CD14-positive monocyte (primary cell): ENCODE measurements around the gene MTF1. TPM values are rescaled to one million over a fixed set of nuclear protein-coding genes. Genes with fewer than 3 reads are reported as not detected.

ENCODE experiments used
- DNase-seq, 3 donors: peaks; one replicate each; pipeline ENCODE4 v3.0.0-alpha.2; 2011 to 2022
- H2AFZ ChIP-seq: 2 replicates; pipeline ENCODE4 v1.6.0; 2012; ENCODE audit warnings: mild to moderate bottlenecking, low read depth, low read length, inconsistent platforms; ENCODE audit not compliant: insufficient read depth, poor library complexity, severe bottlenecking
- H3K27ac ChIP-seq, 2 donors: 1 replicate in 1 of 2; 2 replicates in 1 of 2; pipeline ENCODE4 v1.5.1; 2012 to 2013; ENCODE audit warnings: low read length in 2 of 2, control low read depth in 1 of 2, inconsistent platforms in 1 of 2, low read depth in 1 of 2, mild to moderate bottlenecking in 1 of 2
- H3K27me3 ChIP-seq, 2 donors: one replicate each; pipeline versions ENCODE4 v1.6.0 to v1.6.1; 2011 to 2013; ENCODE audit warnings: low read length in 2 of 2; ENCODE audit not compliant: control insufficient read depth in 2 of 2, insufficient read depth in 2 of 2
- H3K36me3 ChIP-seq, 2 donors: replicated peaks in 1 of 2; 1 replicate in 1 of 2; 2 replicates in 1 of 2; pipeline versions ENCODE4 v1.5.1 to v1.6.1; 2012 to 2013; ENCODE audit warnings: low read length in 2 of 2, control low read depth in 1 of 2, inconsistent platforms in 1 of 2, mild to moderate bottlenecking in 1 of 2; ENCODE audit not compliant: insufficient read depth in 2 of 2, control insufficient read depth in 1 of 2
- H3K4me1 ChIP-seq, 2 donors: 1 replicate in 1 of 2; 2 replicates in 1 of 2; pipeline versions ENCODE4 v1.5.1 to v1.6.1; 2012 to 2013; ENCODE audit warnings: low read length in 2 of 2, control low read depth in 1 of 2, inconsistent platforms in 1 of 2, mild to moderate bottlenecking in 1 of 2, moderate library complexity in 1 of 2; ENCODE audit not compliant: insufficient read depth in 2 of 2, control insufficient read depth in 1 of 2
- H3K4me2 ChIP-seq: replicated peaks from 2 replicates; pipeline ENCODE3; 2012; ENCODE audit warnings: low read length, moderate library complexity, mild to moderate bottlenecking; ENCODE audit not compliant: poor library complexity, severe bottlenecking; ENCODE audit errors: extremely low read depth
- H3K4me3 ChIP-seq, 3 experiments: fragments of 200-600 bp in 1 of 3; sonication (generic) in 1 of 3; replicated peaks in 1 of 3; 1 replicate in 2 of 3; 2 replicates in 1 of 3; pipeline ENCODE4 v1.5.1; 2011 to 2013; ENCODE audit warnings: low read length in 3 of 3, mild to moderate bottlenecking in 3 of 3, control low read depth in 2 of 3, low read depth in 2 of 3, inconsistent platforms in 1 of 3, moderate library complexity in 1 of 3
- H3K79me2 ChIP-seq: 2 replicates; pipeline ENCODE4 v1.6.0; 2012; ENCODE audit warnings: mild to moderate bottlenecking, control low read depth, inconsistent platforms, low read length, moderate library complexity; ENCODE audit not compliant: insufficient read depth
- H3K9ac ChIP-seq: 2 replicates; pipeline ENCODE4 v1.6.0; 2017; ENCODE audit warnings: low read length, mild to moderate bottlenecking; ENCODE audit not compliant: insufficient read depth, poor library complexity, severe bottlenecking
- H3K9me3 ChIP-seq, 2 donors: replicated peaks in 1 of 2; 1 replicate in 1 of 2; 2 replicates in 1 of 2; pipeline versions ENCODE4 v1.5.1 to v1.6.1; 2012 to 2013; ENCODE audit warnings: low read length in 2 of 2, control low read depth in 1 of 2; ENCODE audit not compliant: control insufficient read depth in 1 of 2, insufficient read depth in 1 of 2
- H4K20me1 ChIP-seq: 2 replicates; pipeline ENCODE4 v1.6.0; 2012; ENCODE audit warnings: mild to moderate bottlenecking, low read length, control low read depth, moderate library complexity; ENCODE audit not compliant: insufficient read depth
- H3K27ac Mint-ChIP-seq, 7 donors: one replicate each; pipeline ENCODE4 v1.8.0; 2020; ENCODE audit warnings: mild to moderate bottlenecking in 7 of 7, mixed read lengths in 7 of 7, moderate library complexity in 6 of 7, inconsistent platforms in 2 of 7
- H3K27me3 Mint-ChIP-seq, 3 donors: one replicate each; pipeline ENCODE4 v1.8.0; 2021 to 2022; ENCODE audit warnings: low read depth in 3 of 3, mild to moderate bottlenecking in 3 of 3, mixed read lengths in 3 of 3, moderate library complexity in 3 of 3, inconsistent platforms in 1 of 3
- H3K36me3 Mint-ChIP-seq, 2 donors: one replicate each; pipeline ENCODE4 v1.8.0; 2020; ENCODE audit warnings: mixed read lengths in 2 of 2, inconsistent platforms in 1 of 2, mild to moderate bottlenecking in 1 of 2
- H3K4me1 Mint-ChIP-seq: one replicate; pipeline ENCODE4 v1.8.0; 2020; ENCODE audit warnings: mild to moderate bottlenecking, mixed read lengths
- H3K4me3 Mint-ChIP-seq, 2 donors: one replicate each; pipeline ENCODE4 v1.8.0; 2020; ENCODE audit warnings: mild to moderate bottlenecking in 2 of 2, mixed read lengths in 2 of 2, moderate library complexity in 1 of 2
- H3K9me3 Mint-ChIP-seq, 7 donors: one replicate each; pipeline ENCODE4 v1.8.0; 2020 to 2022; ENCODE audit warnings: mixed read lengths in 7 of 7, mild to moderate bottlenecking in 6 of 7, moderate library complexity in 6 of 7, inconsistent platforms in 2 of 7
- WGBS: methylation state at CpG from one replicate; pipeline ENCODE4 v1.1.5; 2013; ENCODE audit warnings: missing lambda C conversion rate; ENCODE audit not compliant: insufficient coverage; 5-methylcytosine and 5-hydroxymethylcytosine counted together
- intact Hi-C, 2 donors: fragments of 100-400 bp; cut with micrococcal nuclease; formaldehyde crosslinking; loops; one replicate each; pipeline versions ENCODE4 v1.15.0 to v1.15.1; 2023
- polyA plus RNA-seq, 3 donors: library from polyadenylated mRNA; depleted of rRNA in 1 of 3; unstranded in 2 of 3; stranded (reverse) in 1 of 3; fragments of 300-500 nt in 2 of 3; fragments of >200 nt in 1 of 3; fragmentation: Illumina TruSeq in 2 of 3; gene quantifications; 1 replicate in 2 of 3; 2 replicates in 1 of 3; pipeline ENCODE4 v1.2.3, GENCODE V29; 2012 to 2021
- TF ChIP-seq, protein P1 (sequence below): fragments of 200-600 bp; IDR thresholded peaks from one replicate; pipeline ENCODE4 v1.8.0; 2022; ENCODE audit warnings: antibody characterized with exemption, mild to moderate bottlenecking

The MTF1 gene
- polyA plus RNA-seq, 3 donors = 17.1 to 41.0 (median 29.6) TPM

DNA sequence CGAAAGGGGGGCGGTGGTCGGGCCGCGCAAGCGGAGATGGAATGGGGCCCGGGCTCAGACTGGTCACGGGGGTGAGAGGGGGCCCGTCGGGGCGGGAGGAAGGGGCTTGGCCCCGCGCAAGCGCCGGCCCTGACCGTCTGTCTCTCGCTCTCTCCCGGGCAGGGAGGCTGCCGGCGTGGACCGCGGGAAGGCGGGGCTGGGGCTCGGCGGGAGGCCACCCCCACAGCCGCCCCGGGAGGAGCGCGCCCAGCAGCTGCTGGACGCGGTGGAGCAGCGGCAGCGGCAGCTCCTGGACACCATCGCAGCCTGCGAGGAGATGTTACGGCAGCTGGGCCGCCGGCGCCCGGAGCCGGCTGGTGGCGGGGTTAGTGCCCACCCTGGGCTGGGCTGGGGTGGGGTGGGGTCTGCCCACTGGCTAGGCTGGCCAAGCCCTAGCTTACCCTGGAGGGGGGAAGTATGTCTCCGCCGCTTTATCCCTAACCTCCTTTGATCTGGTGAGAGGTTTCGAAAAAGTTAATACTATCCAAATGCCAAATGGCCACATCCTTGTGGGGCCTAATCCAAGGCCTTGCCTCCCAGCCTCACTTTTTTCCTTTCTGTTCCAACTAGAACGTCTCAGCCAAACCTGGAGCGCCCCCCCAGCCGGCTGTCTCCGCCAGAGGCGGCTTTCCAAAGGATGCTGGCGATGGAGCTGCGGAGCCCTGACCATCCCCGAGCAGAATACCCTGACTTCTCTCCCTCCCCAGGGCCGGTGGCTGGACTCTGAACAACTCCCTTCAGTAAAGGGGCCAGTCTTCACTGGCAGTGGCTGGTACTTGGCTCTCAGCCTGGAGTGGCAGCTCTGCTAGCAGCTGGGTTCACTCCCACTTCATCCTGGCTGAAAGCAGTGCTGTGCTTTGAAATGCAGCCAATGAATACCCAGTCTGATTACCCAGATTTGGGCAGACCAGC, 50.7 kb downstream of the MTF1 start:
- no peaks in the 10 kb centered on the region for H3K27me3 ChIP-seq
- peak overlapping the region; percentile 96 for H3K4me2 ChIP-seq
- H3K79me2 ChIP-seq = peaks cover 72% of the 10 kb centered on the region
- peak overlapping the region; percentile 61 to 95 for H3K27ac ChIP-seq
- H3K4me3 Mint-ChIP-seq = peak overlapping the region; percentile 85 to 92
- H3K27ac Mint-ChIP-seq = peak overlapping the region; percentile 92 to 98 (median 97)
- intact Hi-C loops = loop anchor here (2.0 to 10.0 kb wide), 3 partner anchors 50 to 176 kb away; partner anchors contain the start of genes CDCA8 (in 2 of the 2) and MTF1 (in 1 of the 2)
- peak overlapping the region; percentile 48 to 94 (median 92) for H3K4me3 ChIP-seq
- H3K9me3 ChIP-seq = no peaks in the 10 kb centered on the region
- no peaks in the 10 kb centered on the region for H3K9me3 Mint-ChIP-seq
- peaks cover 45 to 58% of the 10 kb centered on the region in 2 donors for H3K36me3 Mint-ChIP-seq
- H3K9ac ChIP-seq = peak overlapping the region; percentile 92
- 5% methylated on average over 49 of the region's 54 CpGs for whole genome bisulfite sequencing
- H4K20me1 ChIP-seq = peaks cover 78% of the 10 kb centered on the region
- H3K36me3 ChIP-seq = peaks cover 25 to 51% of the 10 kb centered on the region in 2 donors
- peaks cover 18 to 50% of the 10 kb centered on the region in 2 donors for H3K4me1 ChIP-seq
- TF ChIP-seq, protein P1, sequence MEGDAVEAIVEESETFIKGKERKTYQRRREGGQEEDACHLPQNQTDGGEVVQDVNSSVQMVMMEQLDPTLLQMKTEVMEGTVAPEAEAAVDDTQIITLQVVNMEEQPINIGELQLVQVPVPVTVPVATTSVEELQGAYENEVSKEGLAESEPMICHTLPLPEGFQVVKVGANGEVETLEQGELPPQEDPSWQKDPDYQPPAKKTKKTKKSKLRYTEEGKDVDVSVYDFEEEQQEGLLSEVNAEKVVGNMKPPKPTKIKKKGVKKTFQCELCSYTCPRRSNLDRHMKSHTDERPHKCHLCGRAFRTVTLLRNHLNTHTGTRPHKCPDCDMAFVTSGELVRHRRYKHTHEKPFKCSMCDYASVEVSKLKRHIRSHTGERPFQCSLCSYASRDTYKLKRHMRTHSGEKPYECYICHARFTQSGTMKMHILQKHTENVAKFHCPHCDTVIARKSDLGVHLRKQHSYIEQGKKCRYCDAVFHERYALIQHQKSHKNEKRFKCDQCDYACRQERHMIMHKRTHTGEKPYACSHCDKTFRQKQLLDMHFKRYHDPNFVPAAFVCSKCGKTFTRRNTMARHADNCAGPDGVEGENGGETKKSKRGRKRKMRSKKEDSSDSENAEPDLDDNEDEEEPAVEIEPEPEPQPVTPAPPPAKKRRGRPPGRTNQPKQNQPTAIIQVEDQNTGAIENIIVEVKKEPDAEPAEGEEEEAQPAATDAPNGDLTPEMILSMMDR = no peak
- H3K27me3 Mint-ChIP-seq = no peaks in the 10 kb centered on the region
- H2AFZ ChIP-seq = peak overlapping the region; percentile 87
- peaks cover 44% of the 10 kb centered on the region for H3K4me1 Mint-ChIP-seq
- peak; percentile 52 to 73 (median 59) for DNase-seq

DNA sequence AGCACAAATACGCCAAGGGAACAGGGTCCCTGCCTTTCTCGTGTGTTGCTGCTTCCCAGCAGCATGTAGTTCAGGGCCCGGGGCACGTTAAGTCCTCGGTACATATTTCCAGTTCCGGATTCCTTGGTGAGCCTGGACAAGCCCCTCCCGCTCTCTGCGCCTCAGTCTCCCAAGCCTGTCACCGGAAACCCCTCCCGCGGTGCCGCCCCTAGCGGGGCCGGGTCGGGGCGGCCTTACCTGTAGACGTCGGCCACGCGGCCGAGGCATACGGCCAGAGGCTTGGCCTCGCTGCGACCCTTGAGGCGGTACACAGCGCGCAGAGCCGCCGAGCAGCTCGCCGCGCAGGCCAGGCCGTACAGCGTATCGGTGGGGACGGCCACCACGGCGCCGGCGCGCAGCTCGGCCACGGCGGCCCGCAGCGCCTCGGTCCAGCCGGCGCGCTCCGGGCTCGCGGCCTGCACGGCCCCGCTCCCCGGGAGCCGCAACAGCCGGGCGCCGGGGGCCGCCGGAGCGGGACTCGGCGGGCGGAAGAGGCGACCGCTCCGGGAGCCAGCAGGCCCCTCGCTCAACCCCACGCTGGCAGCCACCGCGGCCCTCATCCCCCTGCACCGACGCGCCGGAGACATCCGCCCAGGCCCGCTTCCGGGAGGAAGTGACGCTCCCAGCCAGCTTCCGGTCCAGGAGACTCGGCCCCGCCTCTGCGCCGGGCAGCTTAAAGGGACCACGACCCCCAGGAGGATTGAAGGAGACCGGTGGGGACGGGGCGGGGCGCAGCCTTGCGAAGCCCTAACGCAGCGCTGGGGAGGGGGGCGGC, 51.6 kb downstream of the MTF1 start, which contains the start of the genes C1orf122 and YRDC:
C1orf122 (plus strand) TSS at position 236 of the 814 bp plus-strand sequence. CDS start 615 bp downstream, outside the sequence.
YRDC (minus strand) TSS at position 654 of the 814 bp plus-strand sequence; CDS start at position 626, 28 bp downstream.
- DNase-seq = peak; percentile 80 to 88 (median 87)
- Histone ChIP-seq H3K79me2 (peaks cover 65% of the 10 kb centered on the region), H3K27me3 (no peaks in the 10 kb centered on the region), H3K4me1 (peaks cover 18 to 45% of the 10 kb centered on the region in 2 donors), H2AFZ (peak within 1 kb of the TSS; percentile 87), H3K27ac (peak within 1 kb of the TSS; percentile 61 to 95), H3K36me3 (peaks cover 33 to 53% of the 10 kb centered on the region in 2 donors), H3K9ac (peak within 1 kb of the TSS; percentile 92), H3K4me3 (peak within 1 kb of the TSS; percentile 56 to 94 (median 92)), H3K4me2 (peak within 1 kb of the TSS; percentile 96), H3K9me3 (no peaks in the 10 kb centered on the region), H4K20me1 (peaks cover 77% of the 10 kb centered on the region)
- Mint-ChIP-seq H3K4me1 (peaks cover 39% of the 10 kb centered on the region), H3K9me3 (no peaks in the 10 kb centered on the region), H3K27me3 (no peaks in the 10 kb centered on the region), H3K27ac (peak within 1 kb of the TSS; percentile 92 to 98 (median 97)), H3K36me3 (peaks cover 48 to 60% of the 10 kb centered on the region in 2 donors), H3K4me3 (peak within 1 kb of the TSS; percentile 85 to 92)
- TF ChIP-seq, protein P1 = no peak
- under 1% methylated on average over 80 of the region's 95 CpGs for WGBS
- intact Hi-C loops = loop anchor here (1.0 to 10.0 kb wide), 4 partner anchors 51 to 177 kb away; partner anchors contain the start of genes CDCA8 (in 2 of the 2) and MTF1 (in 1 of the 2)
